GM19455 (cell line): ENCODE data around the gene GAN.
"Not testable (repeated sequence)": the region's sequence is repeated elsewhere in the genome, so short reads cannot be mapped to it uniquely, and the experiment has no call there.

Experiments used
- ATAC-seq: cut with Tn5 transposase; IDR thresholded peaks from one replicate; pipeline ENCODE4 v1.9.1; 2021; ENCODE audit not compliant: unreplicated experiment

The GAN gene

GRCh38 chr16:81307770-81308169 is 7.0 kb upstream of the GAN start:
- no peak for ATAC-seq

GRCh38 chr16:81310045-81310644 is 4.6 kb upstream of the GAN start:
- no peak for ATAC-seq

- no peak for ATAC-seq
These were observed 3.0 kb upstream of the GAN start for GRCh38 chr16:81311762-81312161.

GRCh38 chr16:81313701-81314602 is 810 bp upstream of the GAN start:
- ATAC-seq = peak; percentile 11

- ATAC-seq = peak; percentile 37
These were observed 761 bp downstream of the GAN start for GRCh38 chr16:81315271-81316175.

GRCh38 chr16:81316176-81316496 is 1.4 kb downstream of the GAN start:
- ATAC-seq = no peak

GRCh38 chr16:81318711-81319110 is 3.9 kb downstream of the GAN start:
- ATAC-seq = no peak

- ATAC-seq = no peak
These were observed 4.6 kb downstream of the GAN start for GRCh38 chr16:81319221-81319912.

- no peak for ATAC-seq
These were observed 6.3 kb downstream of the GAN start for GRCh38 chr16:81321039-81321438.

- no peak for ATAC-seq
These were observed 6.8 kb downstream of the GAN start for GRCh38 chr16:81321536-81321935.

GRCh38 chr16:81324808-81325207 is 10.0 kb downstream of the GAN start:
- ATAC-seq = no peak

- ATAC-seq = no peak
These were observed 12.2 kb downstream of the GAN start for GRCh38 chr16:81327011-81327410.

- no peak for ATAC-seq
These were observed 12.9 kb downstream of the GAN start for GRCh38 chr16:81327447-81328196.

- ATAC-seq = no peak
These were observed 15.2 kb downstream of the GAN start for GRCh38 chr16:81329947-81330346.

GRCh38 chr16:81333356-81333755 is 18.6 kb downstream of the GAN start:
- ATAC-seq = no peak

GRCh38 chr16:81335669-81336068 is 20.9 kb downstream of the GAN start:
- no peak for ATAC-seq

- ATAC-seq = no peak
These were observed 22.3 kb downstream of the GAN start for GRCh38 chr16:81337097-81337496.

GRCh38 chr16:81345172-81345571 is 30.4 kb downstream of the GAN start:
- not testable (repeated sequence) for ATAC-seq

GRCh38 chr16:81347425-81347824 is 32.7 kb downstream of the GAN start:
- ATAC-seq = no peak

- ATAC-seq = no peak
These were observed 35.0 kb downstream of the GAN start for GRCh38 chr16:81349608-81350305.
